ENCODE data around the gene ANGEL2. TPM values are rescaled to one million over a fixed set of nuclear protein-coding genes. Genes with fewer than 3 reads are reported as not detected.
"Not testable (repeated sequence)": the region's sequence is repeated elsewhere in the genome, so short reads cannot be mapped to it uniquely, and the experiment has no call there.

ANGEL2 gene
- total RNA-seq, 2 donors from 2014 or later, result 16.9 to 21.6 TPM

GRCh38 chr1:213008564-213008963, 7.1 kb downstream of the ANGEL2 start:
- no peak overlapping the region for H3K4me3 ChIP-seq
- H3K27me3 ChIP-seq, result no peaks in the 10 kb centered on the region
- no peak overlapping the region for H3K27ac ChIP-seq
- H3K36me3 ChIP-seq, result peaks cover 32% of the 10 kb centered on the region
- no peak for TF ChIP-seq CTCF (IDR thresholded peaks at IDR 0.05)
- H3K4me1 ChIP-seq, result peaks cover 0 to 2% of the 10 kb centered on the region in 2 donors
- no peaks in the 10 kb centered on the region for H3K9me3 ChIP-seq
- no peak for DNase-seq (ENCODE audit: low spot score)

- H3K27me3 ChIP-seq, result no peaks in the 10 kb centered on the region
- H3K4me1 ChIP-seq, result no peaks in the 10 kb centered on the region
- DNase-seq (ENCODE audit: low spot score), result no peak
- H3K9me3 ChIP-seq, result no peaks in the 10 kb centered on the region
- H3K4me3 ChIP-seq, result no peak overlapping the region
- H3K36me3 ChIP-seq, result peaks cover 52% of the 10 kb centered on the region
- no peak overlapping the region for H3K27ac ChIP-seq
- TF ChIP-seq CTCF (IDR thresholded peaks at IDR 0.05), result no peak
Measured at GRCh38 chr1:213003256-213003655, 12.4 kb downstream of the ANGEL2 start.

- no peaks in the 10 kb centered on the region for H3K9me3 ChIP-seq
- no peaks in the 10 kb centered on the region for H3K27me3 ChIP-seq
- peaks cover 0 to 8% of the 10 kb centered on the region in 2 donors for H3K4me1 ChIP-seq
- no peak for DNase-seq (ENCODE audit: low spot score)
- no peak for TF ChIP-seq CTCF (IDR thresholded peaks at IDR 0.05)
- H3K27ac ChIP-seq, result no peak overlapping the region
- H3K4me3 ChIP-seq, result no peak overlapping the region
- peaks cover 52% of the 10 kb centered on the region for H3K36me3 ChIP-seq
Measured at GRCh38 chr1:212994926-212995325, 20.7 kb downstream of the ANGEL2 start.

- not testable (repeated sequence) for H3K27ac ChIP-seq; H3K4me1 ChIP-seq; H3K27me3 ChIP-seq; H3K9me3 ChIP-seq; H3K4me3 ChIP-seq; DNase-seq (ENCODE audit: low spot score)
- H3K36me3 ChIP-seq, result peaks cover 42% of the 10 kb centered on the region
Measured at GRCh38 chr1:212993960-212994359, 21.7 kb downstream of the ANGEL2 start.

- no peak overlapping the region for H3K4me3 ChIP-seq
- no peaks in the 10 kb centered on the region for H3K27me3 ChIP-seq
- H3K9me3 ChIP-seq, result no peaks in the 10 kb centered on the region
- TF ChIP-seq CTCF (IDR thresholded peaks at IDR 0.05), result no peak
- DNase-seq (ENCODE audit: low spot score), result no peak
- peaks cover 0 to 8% of the 10 kb centered on the region in 2 donors for H3K4me1 ChIP-seq
- no peak overlapping the region for H3K27ac ChIP-seq
- peaks cover 17% of the 10 kb centered on the region for H3K36me3 ChIP-seq
Measured at GRCh38 chr1:212990276-212990675, 25.4 kb downstream of the ANGEL2 start.

GRCh38 chr1:212987702-212988322, 27.9 kb downstream of the ANGEL2 start:
- H3K27ac ChIP-seq, result no peak overlapping the region
- no peak overlapping the region for H3K4me3 ChIP-seq
- H3K27me3 ChIP-seq, result no peaks in the 10 kb centered on the region
- peaks cover 7% of the 10 kb centered on the region for H3K36me3 ChIP-seq
- H3K9me3 ChIP-seq, result no peaks in the 10 kb centered on the region
- peaks cover 0 to 8% of the 10 kb centered on the region in 2 donors for H3K4me1 ChIP-seq
- DNase-seq (ENCODE audit: low spot score), result no peak
- TF ChIP-seq CTCF (IDR thresholded peaks at IDR 0.05), result no peak
